ENCODE data around the gene STOX1. TPM values are rescaled to one million over a fixed set of nuclear protein-coding genes. Genes with fewer than 3 reads are reported as not detected.
"Not testable (repeated sequence)": the region's sequence is repeated elsewhere in the genome, so short reads cannot be mapped to it uniquely, and the experiment has no call there.

The STOX1 gene
- total RNA-seq, 1 experiment from 2014 or later: 1.9 TPM

GRCh38 chr10:68831961-68832455, 4.7 kb downstream of the STOX1 start:
- POLR2A ChIA-PET: no interaction called here
- Mint-ChIP-seq H3K36me3 (no peaks in the 10 kb centered on the region), H3K27me3 (ENCODE audit: low read depth) (peaks cover 14% of the 10 kb centered on the region), H3K4me3 (no peak overlapping the region), H3K27ac (no peak overlapping the region), H3K9me3 (no peaks in the 10 kb centered on the region), H3K4me1 (no peaks in the 10 kb centered on the region)
- CTCF ChIA-PET: no interaction called here
- TF ChIP-seq TEAD1 (CRISPR knock-in tag; IDR thresholded peaks at IDR 0.05) (no peak), TCF7 (CRISPR knock-in tag; IDR thresholded peaks at IDR 0.05; ENCODE audit: low read depth) (no peak)
- TF ChIP-seq, protein P1, sequence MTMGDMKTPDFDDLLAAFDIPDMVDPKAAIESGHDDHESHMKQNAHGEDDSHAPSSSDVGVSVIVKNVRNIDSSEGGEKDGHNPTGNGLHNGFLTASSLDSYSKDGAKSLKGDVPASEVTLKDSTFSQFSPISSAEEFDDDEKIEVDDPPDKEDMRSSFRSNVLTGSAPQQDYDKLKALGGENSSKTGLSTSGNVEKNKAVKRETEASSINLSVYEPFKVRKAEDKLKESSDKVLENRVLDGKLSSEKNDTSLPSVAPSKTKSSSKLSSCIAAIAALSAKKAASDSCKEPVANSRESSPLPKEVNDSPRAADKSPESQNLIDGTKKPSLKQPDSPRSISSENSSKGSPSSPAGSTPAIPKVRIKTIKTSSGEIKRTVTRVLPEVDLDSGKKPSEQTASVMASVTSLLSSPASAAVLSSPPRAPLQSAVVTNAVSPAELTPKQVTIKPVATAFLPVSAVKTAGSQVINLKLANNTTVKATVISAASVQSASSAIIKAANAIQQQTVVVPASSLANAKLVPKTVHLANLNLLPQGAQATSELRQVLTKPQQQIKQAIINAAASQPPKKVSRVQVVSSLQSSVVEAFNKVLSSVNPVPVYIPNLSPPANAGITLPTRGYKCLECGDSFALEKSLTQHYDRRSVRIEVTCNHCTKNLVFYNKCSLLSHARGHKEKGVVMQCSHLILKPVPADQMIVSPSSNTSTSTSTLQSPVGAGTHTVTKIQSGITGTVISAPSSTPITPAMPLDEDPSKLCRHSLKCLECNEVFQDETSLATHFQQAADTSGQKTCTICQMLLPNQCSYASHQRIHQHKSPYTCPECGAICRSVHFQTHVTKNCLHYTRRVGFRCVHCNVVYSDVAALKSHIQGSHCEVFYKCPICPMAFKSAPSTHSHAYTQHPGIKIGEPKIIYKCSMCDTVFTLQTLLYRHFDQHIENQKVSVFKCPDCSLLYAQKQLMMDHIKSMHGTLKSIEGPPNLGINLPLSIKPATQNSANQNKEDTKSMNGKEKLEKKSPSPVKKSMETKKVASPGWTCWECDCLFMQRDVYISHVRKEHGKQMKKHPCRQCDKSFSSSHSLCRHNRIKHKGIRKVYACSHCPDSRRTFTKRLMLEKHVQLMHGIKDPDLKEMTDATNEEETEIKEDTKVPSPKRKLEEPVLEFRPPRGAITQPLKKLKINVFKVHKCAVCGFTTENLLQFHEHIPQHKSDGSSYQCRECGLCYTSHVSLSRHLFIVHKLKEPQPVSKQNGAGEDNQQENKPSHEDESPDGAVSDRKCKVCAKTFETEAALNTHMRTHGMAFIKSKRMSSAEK (CRISPR knock-in tag; IDR thresholded peaks at IDR 0.05; ENCODE audit: borderline replicate concordance): no peak
- ATAC-seq: no peak
- DNase-seq (ENCODE audit: low spot score): no peak

- Mint-ChIP-seq H3K27ac (no peak overlapping the region), H3K36me3 (no peaks in the 10 kb centered on the region), H3K9me3 (no peaks in the 10 kb centered on the region), H3K27me3 (ENCODE audit: low read depth) (peaks cover 14% of the 10 kb centered on the region), H3K4me3 (no peak overlapping the region), H3K4me1 (no peaks in the 10 kb centered on the region)
- ChIA-PET CTCF (no interaction called here), POLR2A (no interaction called here)
- no peak for ATAC-seq
- no peak for DNase-seq (ENCODE audit: low spot score)
- TF ChIP-seq IRF2 (CRISPR knock-in tag; IDR thresholded peaks at IDR 0.05; ENCODE audit: borderline replicate concordance, low read depth) (no peak), ATF1 (CRISPR knock-in tag; IDR thresholded peaks at IDR 0.05) (no peak), ZNF263 (CRISPR knock-in tag; IDR thresholded peaks at IDR 0.05; ENCODE audit: low read depth) (no peak), ZNF121 (CRISPR knock-in tag; IDR thresholded peaks at IDR 0.05) (no peak), ZNF317 (CRISPR knock-in tag; IDR thresholded peaks at IDR 0.05; ENCODE audit: borderline replicate concordance, low read depth) (no peak)
- TF ChIP-seq, protein P2, sequence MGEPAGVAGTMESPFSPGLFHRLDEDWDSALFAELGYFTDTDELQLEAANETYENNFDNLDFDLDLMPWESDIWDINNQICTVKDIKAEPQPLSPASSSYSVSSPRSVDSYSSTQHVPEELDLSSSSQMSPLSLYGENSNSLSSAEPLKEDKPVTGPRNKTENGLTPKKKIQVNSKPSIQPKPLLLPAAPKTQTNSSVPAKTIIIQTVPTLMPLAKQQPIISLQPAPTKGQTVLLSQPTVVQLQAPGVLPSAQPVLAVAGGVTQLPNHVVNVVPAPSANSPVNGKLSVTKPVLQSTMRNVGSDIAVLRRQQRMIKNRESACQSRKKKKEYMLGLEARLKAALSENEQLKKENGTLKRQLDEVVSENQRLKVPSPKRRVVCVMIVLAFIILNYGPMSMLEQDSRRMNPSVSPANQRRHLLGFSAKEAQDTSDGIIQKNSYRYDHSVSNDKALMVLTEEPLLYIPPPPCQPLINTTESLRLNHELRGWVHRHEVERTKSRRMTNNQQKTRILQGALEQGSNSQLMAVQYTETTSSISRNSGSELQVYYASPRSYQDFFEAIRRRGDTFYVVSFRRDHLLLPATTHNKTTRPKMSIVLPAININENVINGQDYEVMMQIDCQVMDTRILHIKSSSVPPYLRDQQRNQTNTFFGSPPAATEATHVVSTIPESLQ (CRISPR knock-in tag; IDR thresholded peaks at IDR 0.05): no peak
Observed at GRCh38 chr10:68832601-68833000, 5.3 kb downstream of the STOX1 start.

DNA sequence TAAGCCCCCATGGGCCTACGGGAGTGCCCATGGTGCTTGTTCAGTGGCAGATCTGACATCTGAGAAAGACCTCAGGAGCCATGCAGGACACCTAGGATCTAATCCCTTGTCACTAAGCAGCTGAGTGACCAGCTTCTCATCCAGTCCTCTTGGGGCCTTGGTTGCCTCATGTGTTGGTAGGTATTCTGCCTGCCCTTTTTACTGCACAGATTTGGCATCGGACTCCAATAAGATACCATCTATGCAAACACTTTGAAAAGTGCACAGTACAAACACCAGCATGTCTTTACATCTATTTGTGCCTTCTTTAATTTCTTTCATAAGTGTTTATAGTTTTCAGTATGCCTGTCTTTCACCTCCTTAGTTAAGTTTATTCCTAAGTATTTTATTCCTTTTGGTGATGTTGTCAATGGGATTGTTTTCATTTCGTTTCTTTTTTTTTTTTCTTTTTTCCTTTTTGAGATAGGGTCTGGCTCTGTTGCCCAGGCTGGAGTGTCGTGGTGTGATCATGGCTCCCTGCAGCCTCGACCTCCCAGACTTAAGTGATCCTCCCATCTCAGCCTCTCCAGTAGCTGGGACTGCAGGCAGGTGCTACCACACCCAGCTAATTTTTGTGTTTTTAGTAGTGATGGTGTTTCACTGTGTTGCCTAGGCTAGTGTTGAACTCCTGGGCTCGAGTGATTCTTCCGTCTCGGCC, 10.4 kb downstream of the STOX1 start:
- no peak for DNase-seq (ENCODE audit: low spot score)
- no peak overlapping the region for H3K4me3 Mint-ChIP-seq
- ATAC-seq: no peak
- POLR2A ChIA-PET: no interaction called here
- CTCF ChIA-PET: no interaction called here
- no peaks in the 10 kb centered on the region for H3K9me3 Mint-ChIP-seq
- no peak for TF ChIP-seq ATF2 (CRISPR knock-in tag; IDR thresholded peaks at IDR 0.05; ENCODE audit: borderline replicate concordance, low read depth)
- TF ChIP-seq, protein P3, sequence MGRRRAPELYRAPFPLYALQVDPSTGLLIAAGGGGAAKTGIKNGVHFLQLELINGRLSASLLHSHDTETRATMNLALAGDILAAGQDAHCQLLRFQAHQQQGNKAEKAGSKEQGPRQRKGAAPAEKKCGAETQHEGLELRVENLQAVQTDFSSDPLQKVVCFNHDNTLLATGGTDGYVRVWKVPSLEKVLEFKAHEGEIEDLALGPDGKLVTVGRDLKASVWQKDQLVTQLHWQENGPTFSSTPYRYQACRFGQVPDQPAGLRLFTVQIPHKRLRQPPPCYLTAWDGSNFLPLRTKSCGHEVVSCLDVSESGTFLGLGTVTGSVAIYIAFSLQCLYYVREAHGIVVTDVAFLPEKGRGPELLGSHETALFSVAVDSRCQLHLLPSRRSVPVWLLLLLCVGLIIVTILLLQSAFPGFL (CRISPR knock-in tag; IDR thresholded peaks at IDR 0.05; ENCODE audit: borderline replicate concordance): no peak
- TF ChIP-seq ZNF121 (CRISPR knock-in tag; IDR thresholded peaks at IDR 0.05): 0 out of 2 replicates have a peak, but pooled peaks have one; percentile 39
- TF ChIP-seq, protein P4, sequence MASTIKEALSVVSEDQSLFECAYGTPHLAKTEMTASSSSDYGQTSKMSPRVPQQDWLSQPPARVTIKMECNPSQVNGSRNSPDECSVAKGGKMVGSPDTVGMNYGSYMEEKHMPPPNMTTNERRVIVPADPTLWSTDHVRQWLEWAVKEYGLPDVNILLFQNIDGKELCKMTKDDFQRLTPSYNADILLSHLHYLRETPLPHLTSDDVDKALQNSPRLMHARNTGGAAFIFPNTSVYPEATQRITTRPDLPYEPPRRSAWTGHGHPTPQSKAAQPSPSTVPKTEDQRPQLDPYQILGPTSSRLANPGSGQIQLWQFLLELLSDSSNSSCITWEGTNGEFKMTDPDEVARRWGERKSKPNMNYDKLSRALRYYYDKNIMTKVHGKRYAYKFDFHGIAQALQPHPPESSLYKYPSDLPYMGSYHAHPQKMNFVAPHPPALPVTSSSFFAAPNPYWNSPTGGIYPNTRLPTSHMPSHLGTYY (CRISPR knock-in tag; IDR thresholded peaks at IDR 0.05): no peak
- TF ChIP-seq, protein P5, sequence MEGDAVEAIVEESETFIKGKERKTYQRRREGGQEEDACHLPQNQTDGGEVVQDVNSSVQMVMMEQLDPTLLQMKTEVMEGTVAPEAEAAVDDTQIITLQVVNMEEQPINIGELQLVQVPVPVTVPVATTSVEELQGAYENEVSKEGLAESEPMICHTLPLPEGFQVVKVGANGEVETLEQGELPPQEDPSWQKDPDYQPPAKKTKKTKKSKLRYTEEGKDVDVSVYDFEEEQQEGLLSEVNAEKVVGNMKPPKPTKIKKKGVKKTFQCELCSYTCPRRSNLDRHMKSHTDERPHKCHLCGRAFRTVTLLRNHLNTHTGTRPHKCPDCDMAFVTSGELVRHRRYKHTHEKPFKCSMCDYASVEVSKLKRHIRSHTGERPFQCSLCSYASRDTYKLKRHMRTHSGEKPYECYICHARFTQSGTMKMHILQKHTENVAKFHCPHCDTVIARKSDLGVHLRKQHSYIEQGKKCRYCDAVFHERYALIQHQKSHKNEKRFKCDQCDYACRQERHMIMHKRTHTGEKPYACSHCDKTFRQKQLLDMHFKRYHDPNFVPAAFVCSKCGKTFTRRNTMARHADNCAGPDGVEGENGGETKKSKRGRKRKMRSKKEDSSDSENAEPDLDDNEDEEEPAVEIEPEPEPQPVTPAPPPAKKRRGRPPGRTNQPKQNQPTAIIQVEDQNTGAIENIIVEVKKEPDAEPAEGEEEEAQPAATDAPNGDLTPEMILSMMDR (IDR thresholded peaks at IDR 0.05): no peak
- TF ChIP-seq RELA (CRISPR knock-in tag; IDR thresholded peaks at IDR 0.05; ENCODE audit: borderline replicate concordance): no peak
- TF ChIP-seq TEAD4 (CRISPR knock-in tag; IDR thresholded peaks at IDR 0.05): no peak
- TF ChIP-seq KAT7 (CRISPR knock-in tag; IDR thresholded peaks at IDR 0.05; ENCODE audit: borderline replicate concordance): no peak
- H3K4me1 Mint-ChIP-seq: no peaks in the 10 kb centered on the region
- no peaks in the 10 kb centered on the region for H3K27me3 Mint-ChIP-seq (ENCODE audit: low read depth)
- no peaks in the 10 kb centered on the region for H3K36me3 Mint-ChIP-seq
- no peak overlapping the region for H3K27ac Mint-ChIP-seq

GRCh38 chr10:68840650-68841049, 13.3 kb downstream of the STOX1 start:
- H3K4me3 Mint-ChIP-seq; H3K9me3 Mint-ChIP-seq; ATAC-seq; H3K27me3 Mint-ChIP-seq (ENCODE audit: low read depth); DNase-seq (ENCODE audit: low spot score); CTCF ChIA-PET; H3K4me1 Mint-ChIP-seq; POLR2A ChIA-PET; H3K36me3 Mint-ChIP-seq; H3K27ac Mint-ChIP-seq: not testable (repeated sequence)

Measured in WTC11 (cell line).